Forelimb muscle (tissue), 1 donor: ENCODE measurements around the gene IRGC. TPM values are rescaled to one million over a fixed set of nuclear protein-coding genes. Genes with fewer than 3 reads are reported as not detected.

Source experiments
- DNase-seq: peaks from one replicate; pipeline ENCODE4 v3.0.0-alpha.2; 2013; ENCODE audit warnings: low read depth
- polyA plus RNA-seq: library from polyadenylated mRNA; unstranded; fragments of 120-200 nt; gene quantifications from one replicate; pipeline ENCODE4 v1.2.1, GENCODE V29; 2013; ENCODE audit not compliant: insufficient read length

IRGC gene
- polyA plus RNA-seq, 1 donor = not detected

DNA sequence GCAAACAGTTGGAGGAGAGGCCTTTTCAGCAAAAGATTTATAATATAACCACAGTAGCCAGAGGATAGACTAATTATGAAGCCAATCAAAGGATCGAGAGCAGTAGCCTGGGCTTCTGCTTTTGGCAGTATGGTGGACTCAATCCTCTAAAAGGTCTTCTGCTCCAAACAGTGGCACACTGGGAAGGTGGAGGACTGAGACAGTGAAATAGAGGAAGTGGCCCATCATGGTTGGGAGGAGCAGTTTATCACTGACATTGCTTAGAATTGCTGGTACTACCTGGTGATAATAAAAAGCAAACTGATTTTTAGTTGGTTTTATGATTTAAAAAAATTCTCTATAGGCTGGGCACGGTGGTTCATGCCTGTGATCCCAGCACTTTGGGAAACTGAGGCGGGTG lies 25.0 kb upstream of the IRGC start:
- no peak for DNase-seq

DNA sequence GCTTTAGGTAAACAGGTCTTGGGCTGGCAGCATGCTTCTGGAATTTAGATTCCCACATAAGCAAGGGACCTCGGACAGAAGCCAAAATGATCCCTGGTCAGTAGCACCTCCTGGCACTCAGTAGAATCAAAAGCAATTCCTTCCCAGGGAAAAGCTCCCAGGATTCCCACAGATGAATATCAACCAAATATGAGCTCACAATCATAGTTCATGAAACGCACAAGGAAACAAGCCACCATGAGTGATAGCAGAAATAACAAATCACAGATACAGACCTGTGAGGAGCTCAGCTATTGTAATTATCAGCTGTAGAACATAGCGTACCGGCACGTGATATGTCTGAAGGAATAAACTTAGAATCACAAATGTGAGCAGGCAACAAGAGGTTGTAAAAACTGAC lies 24.1 kb upstream of the IRGC start:
- DNase-seq = no peak

DNA sequence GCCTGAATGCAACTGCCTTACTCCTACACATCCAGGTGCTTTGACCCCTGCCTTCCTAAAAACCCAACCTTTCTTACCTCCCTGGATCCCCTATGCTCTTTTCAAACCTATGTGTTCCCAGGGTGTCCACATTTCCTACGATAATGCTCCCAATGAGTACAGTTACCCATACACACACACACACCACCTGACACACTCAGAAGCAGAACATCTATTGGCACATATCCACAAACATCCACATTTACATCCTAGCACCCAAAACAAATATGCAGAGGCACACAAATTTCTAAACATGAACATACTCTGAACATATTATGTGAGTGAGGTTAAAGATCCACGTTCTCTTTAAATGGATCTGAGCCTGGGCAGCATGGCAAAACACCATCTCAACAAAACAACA lies 23.5 kb upstream of the IRGC start:
- no peak for DNase-seq

DNA sequence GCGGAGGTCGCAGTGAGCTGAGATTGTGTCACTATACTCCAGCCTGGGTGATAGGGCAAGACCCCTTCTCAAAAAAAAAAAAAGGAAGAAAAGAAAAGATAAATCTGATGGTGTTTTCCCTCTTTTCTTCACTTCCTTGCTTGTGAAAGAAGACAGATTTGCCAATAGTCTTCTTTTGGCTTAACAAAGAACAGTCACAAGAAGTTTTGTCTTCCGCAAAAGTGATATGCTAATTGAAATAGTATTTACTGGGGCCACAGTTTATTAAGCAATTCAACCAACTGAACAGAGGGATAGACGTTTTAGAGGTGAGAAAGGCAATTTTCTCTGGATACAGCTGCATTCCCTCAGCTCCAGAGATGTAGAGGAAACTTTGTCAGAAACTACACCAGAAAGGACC lies 23.0 kb upstream of the IRGC start:
- no peak for DNase-seq

DNA sequence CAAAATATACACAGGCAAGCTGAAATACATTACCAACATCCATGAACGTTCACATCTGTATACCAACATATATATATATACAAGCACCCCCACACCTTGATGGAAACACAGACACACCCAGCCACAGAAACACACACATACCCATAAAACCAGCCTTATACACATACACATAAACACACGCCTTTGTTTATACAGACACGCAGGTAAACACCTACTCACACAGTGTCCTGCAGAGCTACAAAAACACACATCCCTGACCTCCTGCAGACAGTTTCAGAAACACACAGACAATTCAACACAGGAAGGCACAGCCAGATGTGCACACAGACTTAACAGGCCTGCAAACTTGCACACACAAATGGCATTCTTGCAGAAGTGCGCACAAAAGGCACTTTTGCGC lies 21.3 kb upstream of the IRGC start:
- DNase-seq = no peak

DNA sequence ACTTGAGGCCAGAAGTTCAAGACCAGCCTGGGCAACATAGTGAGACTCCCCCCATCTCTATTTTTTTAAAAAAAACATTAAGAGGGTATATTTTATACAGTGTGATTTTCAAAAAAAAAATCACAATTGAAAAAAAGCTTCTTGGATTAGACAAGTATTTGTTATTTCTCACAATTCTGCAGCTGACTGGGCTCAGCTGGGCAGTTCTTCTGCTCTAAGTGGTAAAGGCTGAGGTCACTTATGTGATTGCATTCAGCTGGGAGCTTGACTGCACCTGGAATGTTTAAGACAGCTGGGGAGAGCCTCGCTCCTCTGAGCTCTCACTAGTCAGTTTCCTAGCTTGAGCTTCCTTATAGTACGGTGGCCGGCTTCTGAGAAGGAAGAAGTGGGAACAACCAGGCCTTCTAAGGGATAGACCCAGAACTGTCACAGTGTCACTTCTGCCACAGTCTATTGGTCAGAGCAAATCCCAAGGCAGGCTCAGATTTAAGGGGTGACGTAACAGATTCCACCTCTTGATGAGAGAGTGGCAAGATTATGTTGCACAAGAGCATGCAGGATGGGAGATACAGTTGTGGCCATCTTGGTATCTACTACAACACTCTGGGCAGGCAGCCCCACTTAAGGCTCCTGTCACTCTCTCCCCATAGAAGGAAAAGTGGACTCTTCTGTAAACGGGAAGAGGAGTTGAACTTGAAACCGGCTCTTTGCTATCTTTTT lies 19.7 kb upstream of the IRGC start:
- DNase-seq = no peak

DNA sequence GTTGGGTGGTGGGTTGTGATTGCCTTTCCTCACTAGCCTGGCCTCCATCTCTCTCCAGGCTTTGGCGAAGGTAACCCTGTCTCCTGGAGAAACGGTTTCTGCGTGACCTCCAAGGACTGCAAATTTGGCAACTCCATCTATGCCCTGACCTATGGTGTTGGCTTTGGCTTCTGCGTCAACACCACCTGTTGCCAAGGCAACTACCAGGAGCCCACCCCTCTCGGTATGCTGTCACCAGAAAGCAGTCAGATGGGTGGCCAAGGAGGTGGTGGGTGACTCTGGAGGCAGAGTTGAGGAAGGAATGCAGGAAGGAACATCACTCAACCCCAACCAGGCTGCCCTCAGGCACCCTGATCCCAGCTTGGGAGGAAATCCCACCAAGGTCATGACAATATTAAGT lies 18.6 kb upstream of the IRGC start:
- no peak for DNase-seq

DNA sequence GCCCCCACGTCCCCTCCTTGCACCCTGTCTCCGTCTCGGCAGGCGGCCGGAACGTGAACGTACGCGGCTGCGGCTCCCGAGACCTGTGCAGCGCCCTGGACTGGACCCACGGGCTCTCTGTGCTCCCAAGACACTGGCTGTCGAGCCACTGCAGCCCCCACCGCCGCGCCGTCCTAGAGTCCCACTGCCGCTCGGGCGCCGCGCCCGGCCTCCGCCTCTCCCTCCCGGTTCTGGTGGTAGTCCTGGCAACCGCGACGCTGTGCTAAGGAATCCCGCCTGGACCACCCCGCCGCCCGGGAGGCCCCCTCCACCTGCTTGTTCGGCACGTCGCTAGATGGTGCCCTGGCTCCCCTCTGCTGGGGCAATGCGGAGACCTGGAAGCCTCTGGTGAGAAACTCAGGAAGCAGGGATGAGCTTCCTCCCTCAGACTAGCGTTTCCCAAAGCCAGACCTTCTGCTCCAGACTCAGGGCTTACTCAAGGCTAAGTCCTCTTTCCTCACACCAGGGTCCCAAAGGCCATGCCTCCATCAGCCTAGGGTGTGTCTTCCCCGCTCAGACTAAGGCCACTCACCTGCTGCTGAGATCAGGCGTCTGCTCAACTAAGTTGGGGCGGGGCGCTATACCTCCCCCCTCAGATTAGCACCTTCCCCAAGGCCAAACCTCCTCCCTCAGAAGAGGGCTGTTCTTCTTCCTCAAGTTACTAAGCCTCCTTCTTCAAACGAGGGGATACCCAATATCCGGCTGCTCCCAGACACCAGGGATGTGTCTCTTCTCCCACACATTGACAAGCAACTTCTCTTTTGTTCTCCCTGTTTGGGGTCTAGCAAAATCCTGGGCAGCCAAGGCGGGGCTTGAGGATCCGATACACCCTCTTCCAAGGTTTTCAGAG lies 16.1 kb upstream of the IRGC start:
- no peak for DNase-seq

DNA sequence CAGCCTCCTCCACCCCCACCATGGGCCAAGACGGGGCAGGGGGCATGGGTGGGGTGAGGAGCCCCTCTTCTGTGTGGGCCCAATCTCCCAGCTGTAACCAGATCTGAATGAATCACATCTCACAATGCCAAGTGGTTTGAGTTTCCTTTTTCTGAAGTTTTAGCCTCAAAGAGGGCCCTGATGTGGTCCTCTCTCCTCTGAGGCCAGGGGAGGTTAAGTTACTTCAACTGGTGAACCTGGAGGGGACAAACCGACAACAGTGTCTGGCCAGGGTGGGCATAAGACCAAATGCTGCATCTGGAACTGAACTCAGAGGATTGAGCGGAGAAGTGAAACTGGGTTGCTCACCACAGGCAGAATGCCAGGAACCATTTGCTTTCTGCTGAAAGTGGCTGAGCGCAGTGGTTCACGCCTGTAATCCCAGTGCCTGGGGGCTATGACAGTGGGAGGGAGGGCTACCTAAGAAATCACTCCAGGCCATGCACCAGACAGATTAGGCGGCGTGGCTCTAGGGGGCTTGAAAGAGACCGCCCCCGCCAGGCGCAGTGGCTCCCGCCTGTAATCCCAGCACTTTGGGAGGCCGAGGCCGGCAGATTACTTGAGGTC lies 15.4 kb upstream of the IRGC start:
- peak; percentile 60 for DNase-seq

DNA sequence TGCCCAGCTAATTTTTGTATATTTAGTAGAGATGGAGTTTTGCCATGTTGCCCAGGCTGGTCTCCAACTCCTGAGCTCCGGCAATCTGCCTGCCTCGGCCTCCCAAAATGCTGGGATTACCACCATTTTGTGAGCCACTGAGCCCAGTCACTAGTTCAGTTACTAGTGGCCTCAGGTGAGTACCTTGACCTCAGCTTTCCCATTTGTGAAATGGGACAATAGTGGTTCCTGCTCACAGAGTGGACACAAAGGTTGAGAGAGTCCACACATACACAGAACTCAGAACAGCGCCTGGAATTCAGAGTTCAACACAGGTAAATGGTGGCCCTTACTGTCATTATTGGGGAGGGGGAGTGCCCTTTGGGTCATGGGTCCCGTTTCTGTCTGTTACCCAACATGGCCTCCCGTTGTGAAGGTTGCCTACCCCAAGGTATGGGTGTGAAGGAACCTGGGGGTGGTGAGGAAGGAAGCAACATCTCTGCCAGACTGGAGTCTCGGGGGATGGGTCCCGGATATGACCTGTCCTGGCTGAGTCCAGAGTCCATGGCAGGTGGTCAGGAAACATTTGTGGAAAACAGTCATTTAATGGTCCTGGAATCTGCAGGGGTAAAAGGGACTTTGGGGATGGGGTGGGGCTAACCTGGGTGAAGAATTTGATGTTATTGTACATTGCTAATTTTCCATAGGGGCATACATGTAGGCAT lies 11.7 kb upstream of the IRGC start:
- no peak for DNase-seq

DNA sequence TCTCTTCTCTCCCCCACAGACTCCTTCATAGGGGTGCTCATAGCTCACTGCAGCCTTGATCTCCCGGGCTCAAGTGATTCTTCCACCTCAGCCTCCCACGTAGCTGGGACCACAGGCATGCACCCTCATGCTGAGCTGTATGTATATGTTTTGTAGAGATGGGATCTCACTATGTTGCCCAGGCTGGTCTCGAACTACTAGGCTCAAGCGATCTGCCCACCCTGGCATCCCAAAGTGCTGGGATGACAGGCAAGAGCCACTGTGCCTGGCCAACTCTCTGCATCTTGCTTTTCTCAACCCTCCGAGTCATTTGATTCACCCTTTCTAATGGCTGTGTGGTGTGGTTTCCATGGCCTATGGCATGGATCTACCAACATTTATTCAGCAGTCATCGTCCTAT lies 10.1 kb upstream of the IRGC start:
- no peak for DNase-seq

DNA sequence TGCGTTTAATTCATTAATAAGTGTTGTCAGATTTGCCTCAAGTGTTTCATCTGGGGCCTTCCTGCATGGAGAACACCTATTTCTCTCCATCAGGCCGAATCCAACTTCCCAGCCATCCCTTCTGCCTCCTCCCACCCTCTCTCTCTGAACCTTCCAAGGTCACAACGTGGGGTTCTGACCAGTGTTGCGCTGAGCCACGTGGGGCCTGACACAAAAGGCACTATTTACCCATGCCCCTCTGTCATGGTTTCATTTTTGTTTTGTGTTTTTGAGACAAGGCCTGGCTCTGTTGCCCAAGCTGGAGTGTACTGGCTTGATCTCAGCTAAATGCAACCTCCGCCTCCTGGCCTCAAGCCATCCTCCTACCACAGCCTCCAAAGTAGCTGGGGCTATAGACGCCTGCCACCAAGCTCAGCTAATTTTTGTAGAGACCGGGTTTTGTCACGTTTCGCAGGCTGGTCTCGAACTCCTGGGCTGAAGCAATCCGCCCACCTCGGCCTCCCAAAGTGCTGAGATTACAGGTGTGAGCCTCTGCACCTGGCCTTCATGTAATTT lies 8.6 kb upstream of the IRGC start:
- DNase-seq = no peak

DNA sequence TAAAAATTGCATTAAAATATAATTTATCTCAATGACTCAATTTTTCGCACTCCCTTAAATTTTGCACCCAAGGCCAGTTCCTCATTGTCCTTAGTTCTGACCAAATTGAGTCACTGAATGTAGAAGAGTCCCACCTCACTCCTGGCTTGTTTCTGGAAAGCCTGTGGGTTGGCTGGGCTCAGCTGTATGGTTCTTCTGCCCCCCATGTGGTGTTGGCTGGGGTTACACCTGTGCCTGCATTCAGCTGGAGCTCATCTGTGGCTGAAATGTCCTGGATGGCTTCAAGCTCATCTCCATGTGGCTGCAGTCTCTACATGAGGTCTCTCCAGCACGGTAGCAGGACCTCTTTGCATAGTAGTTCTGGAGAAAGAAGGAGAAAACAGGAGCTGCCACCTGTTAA lies 7.2 kb upstream of the IRGC start:
- no peak for DNase-seq

DNA sequence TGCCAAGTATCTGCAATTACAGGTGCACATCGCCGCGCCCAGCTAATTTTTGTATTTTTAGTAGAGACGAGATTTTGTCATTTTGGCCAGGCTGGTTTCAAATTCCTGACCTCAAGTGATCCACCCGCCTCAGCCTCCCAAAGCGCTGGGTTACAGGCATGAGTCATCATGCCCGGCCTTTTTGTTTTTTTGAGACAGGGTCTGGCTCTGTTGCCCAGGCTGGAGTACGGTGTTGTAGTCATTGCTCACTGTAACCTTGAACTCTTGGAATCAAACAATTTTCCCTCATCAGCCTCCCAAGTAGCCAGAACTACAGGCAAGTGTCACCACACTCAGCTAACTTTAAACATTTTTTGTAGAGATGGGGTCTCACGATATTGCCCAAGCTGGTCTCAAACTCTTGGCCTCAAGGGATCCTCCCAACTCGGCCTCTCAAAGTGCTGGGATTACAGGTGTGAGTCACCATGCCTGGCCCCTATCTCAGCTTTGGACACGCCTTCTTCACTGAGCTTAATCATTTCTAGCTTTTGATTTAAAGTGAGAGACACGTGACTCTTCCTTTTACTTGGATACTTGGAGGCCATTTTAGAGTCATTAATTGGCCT lies 4.0 kb upstream of the IRGC start:
- no peak for DNase-seq

DNA sequence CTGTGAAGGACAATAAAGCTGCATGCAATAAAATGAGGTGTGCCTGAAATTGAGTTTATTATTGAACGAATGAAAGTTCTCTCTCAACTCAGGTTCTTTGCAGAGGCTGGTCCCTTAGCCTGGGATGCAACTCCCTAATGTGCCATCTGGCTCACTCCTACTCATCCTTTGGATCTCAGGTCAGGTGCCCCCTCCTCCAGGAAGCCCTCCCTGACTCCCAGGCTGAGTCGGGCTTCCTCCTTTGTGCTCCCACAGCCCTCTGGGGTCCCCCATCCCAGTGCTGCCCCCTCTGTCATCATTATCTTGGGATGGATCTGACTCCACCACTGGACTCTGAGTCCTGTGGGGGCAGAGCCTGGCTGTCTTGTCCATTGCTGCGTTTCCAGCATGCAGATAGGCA lies 2.7 kb upstream of the IRGC start:
- DNase-seq = no peak

DNA sequence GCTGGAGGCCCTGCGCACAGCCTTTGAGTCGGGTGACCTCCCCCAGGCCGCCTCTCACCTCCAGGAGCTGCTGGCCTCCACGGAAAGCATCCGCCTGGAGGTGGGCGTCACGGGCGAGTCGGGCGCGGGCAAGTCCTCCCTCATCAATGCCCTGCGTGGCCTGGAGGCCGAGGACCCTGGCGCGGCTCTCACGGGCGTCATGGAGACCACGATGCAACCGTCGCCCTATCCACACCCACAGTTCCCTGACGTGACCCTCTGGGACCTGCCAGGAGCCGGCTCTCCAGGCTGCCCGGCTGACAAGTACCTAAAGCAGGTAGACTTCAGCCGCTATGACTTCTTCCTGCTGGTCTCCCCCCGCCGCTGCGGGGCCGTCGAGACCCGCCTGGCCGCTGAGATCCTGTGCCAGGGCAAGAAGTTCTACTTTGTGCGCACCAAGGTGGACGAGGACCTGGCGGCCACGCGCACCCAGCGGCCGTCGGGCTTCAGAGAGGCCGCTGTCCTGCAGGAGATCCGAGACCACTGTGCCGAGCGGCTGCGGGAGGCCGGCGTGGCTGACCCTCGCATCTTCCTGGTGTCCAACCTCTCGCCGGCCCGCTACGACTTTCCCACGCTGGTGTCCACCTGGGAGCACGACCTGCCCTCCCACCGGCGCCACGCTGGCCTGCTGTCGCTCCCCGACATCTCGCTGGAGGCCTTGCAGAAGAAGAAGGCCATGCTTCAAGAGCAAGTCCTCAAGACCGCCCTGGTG lies 2.9 kb downstream of the IRGC start:
- DNase-seq = no peak

DNA sequence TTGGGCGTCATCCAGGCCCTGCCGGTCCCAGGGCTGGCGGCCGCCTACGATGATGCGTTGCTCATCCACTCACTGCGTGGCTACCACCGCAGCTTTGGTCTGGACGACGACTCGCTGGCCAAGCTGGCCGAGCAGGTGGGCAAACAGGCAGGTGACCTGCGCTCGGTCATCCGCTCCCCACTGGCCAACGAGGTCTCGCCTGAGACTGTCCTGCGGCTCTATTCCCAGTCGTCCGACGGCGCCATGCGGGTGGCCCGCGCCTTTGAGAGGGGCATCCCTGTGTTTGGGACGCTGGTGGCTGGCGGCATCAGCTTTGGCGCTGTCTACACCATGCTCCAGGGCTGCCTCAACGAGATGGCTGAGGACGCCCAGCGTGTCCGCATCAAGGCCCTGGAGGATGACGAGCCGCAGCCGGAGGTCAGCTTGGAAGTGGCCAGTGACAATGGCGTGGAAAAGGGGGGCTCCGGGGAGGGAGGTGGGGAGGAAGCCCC lies 3.5 kb downstream of the IRGC start:
- DNase-seq = no peak

DNA sequence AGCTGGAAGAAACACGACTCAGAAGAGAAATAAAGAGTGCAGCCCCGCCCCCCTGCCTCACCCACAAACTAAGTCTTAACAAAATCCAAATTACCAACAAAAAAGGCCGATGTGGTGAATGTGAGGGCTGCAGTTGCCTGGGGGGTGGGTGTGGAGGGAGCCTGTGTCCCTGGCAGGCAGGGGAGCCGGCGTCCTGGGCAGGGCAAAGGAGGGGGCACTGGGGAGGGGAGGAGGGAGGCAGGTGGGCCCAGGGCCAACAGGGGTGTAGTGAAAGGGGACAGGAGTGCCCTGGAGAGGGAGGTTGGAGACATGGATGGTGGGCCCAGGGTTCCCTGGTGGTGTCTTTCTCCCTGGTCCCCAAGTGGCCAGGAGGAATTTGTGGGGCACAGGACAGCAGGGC lies 4.0 kb downstream of the IRGC start:
- DNase-seq = no peak

DNA sequence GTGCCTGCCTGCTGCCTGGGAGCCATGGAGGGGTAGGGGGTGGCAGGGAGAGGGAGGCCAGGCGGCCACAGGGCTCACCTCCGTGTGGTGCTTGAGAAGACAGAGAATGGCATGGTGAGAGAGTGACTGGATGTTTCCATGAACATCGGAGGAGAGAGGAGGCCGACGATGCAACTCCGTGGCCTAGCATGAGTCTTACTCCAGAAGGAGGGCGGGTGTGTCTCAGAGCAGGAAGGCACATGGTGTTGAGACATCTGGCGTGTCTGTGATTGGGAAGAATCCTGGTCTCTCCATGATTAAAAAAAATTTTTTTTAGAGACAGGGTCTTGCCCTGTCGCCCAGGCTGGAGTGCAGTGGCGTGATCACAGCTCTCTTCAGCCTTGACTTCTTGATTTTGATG lies 5.1 kb downstream of the IRGC start:
- no peak for DNase-seq

DNA sequence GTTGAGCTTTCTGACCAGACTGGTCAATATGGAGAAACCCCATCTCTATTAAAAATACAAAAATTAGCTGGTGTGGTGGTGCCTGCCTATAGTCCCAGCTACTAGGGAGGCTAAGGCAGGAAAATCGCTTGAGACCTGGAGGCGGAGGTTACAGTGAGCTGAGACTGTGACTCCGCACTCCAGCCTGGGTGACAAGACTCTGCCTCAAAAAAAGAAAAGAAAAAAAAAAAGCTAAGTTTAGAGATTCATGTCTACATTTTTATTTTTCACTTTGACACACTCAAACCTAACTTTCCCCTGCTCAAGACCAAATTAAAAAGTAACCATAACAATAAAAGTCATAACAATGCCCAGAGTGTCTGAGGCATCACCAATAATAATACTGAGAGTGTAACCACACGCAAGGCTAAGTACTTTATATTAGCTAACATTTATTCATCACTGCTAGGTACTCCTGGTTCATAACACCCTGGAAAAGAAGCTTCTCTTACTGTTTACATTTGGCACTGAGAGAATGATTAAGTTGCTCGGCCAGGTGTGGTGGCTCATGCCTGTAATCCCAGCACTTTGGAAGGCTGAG lies 5.7 kb downstream of the IRGC start:
- no peak for DNase-seq
